IgD-negative memory B cell (primary cell): ENCODE measurements around the gene PITPNC1. TPM values are rescaled to one million over a fixed set of nuclear protein-coding genes. Genes with fewer than 3 reads are reported as not detected.
"Not testable (repeated sequence)": the region's sequence is repeated elsewhere in the genome, so short reads cannot be mapped to it uniquely, and the experiment has no call there.

Experiments
- H3K27ac Mint-ChIP-seq, 3 donors: one replicate each; pipeline ENCODE4 v1.8.0; 2020 to 2022; ENCODE audit warnings: mild to moderate bottlenecking in 3 of 3, mixed read lengths in 3 of 3, moderate library complexity in 1 of 3
- H3K27me3 Mint-ChIP-seq: one replicate; pipeline ENCODE4 v1.8.0; 2021; ENCODE audit warnings: mixed read lengths
- H3K36me3 Mint-ChIP-seq: one replicate; pipeline ENCODE4 v1.8.0; 2020; ENCODE audit warnings: mild to moderate bottlenecking, mixed read lengths
- H3K4me1 Mint-ChIP-seq, 3 donors: one replicate each; pipeline ENCODE4 v1.8.0; 2020 to 2022; ENCODE audit warnings: mixed read lengths in 3 of 3, mild to moderate bottlenecking in 1 of 3
- H3K4me3 Mint-ChIP-seq, 4 donors: one replicate each; pipeline ENCODE4 v1.8.0; 2020 to 2022; ENCODE audit warnings: mild to moderate bottlenecking in 4 of 4, mixed read lengths in 4 of 4, moderate library complexity in 3 of 4
- H3K9me3 Mint-ChIP-seq, 3 donors: one replicate each; pipeline ENCODE4 v1.8.0; 2020 to 2021; ENCODE audit warnings: mixed read lengths in 3 of 3, mild to moderate bottlenecking in 1 of 3
- polyA plus RNA-seq: library from polyadenylated mRNA; unstranded; fragments of 300-500 nt; fragmentation: Illumina TruSeq; gene quantifications from one replicate; pipeline ENCODE4 v1.2.3, GENCODE V29; 2021

The PITPNC1 gene
- polyA plus RNA-seq, result 26.0 TPM

GRCh38 chr17:67376737-67377487, at the start of gene PITPNC1:
Gene PITPNC1, plus strand, starts transcription at chr17:67377281.
- H3K4me3 Mint-ChIP-seq, result peak within 1 kb of the TSS; percentile 89 to 98 (median 92)
- peak within 1 kb of the TSS; percentile 77 to 85 (median 83) for H3K27ac Mint-ChIP-seq
- H3K27me3 Mint-ChIP-seq, result no peaks in the 10 kb centered on the region
- no peaks in the 10 kb centered on the region for H3K36me3 Mint-ChIP-seq
- H3K4me1 Mint-ChIP-seq, result peaks cover 25 to 31% (median 25%) of the 10 kb centered on the region in 3 donors
- no peaks in the 10 kb centered on the region for H3K9me3 Mint-ChIP-seq

GRCh38 chr17:67328026-67328425, 49.1 kb upstream of the PITPNC1 start:
- no peaks in the 10 kb centered on the region for H3K36me3 Mint-ChIP-seq
- peaks cover 0 to 7% (median 0%) of the 10 kb centered on the region in 3 donors for H3K9me3 Mint-ChIP-seq
- H3K27me3 Mint-ChIP-seq, result no peaks in the 10 kb centered on the region
- no peak overlapping the region for H3K27ac Mint-ChIP-seq
- H3K4me1 Mint-ChIP-seq, result no peaks in the 10 kb centered on the region
- H3K4me3 Mint-ChIP-seq, result no peak overlapping the region

DNA sequence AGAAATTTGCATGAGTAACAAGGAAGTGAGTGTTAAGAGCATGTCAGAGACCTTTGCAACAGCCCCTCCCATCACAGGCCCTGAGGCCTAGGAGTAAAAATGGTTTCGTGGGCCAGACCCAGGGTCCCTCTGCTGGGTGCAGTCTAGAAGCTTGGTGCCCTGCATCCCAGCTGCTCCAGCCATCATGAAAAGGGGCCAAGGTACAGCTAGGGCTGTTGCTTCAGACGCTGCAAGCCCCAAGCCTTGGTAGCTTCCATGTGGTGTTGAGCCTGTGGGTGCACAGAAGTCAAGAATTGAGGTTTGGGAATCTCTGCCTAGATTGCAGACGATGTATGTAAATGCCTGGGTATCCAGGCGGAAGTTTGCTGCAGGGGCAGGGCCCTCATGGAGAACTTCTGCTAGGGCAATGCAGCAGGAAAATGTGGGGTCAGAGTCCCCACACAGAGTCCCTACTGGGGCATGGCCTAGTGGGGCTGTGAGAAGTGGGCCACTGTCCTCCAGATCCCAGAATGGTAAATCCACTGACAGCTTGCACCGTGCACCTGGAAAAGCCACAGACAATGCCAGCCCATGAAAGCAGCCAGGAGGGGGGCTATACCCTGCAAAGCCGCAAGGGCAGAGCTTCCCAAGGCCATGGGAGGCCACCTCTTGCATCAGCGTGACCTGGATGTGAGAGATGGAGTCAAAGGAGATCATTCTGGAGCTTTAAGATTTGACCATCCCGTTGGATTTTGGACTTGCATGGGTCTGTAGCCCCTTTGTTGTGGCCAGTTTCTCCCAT, 45.5 kb upstream of the PITPNC1 start:
- not testable (repeated sequence) for H3K27ac Mint-ChIP-seq, H3K36me3 Mint-ChIP-seq, H3K4me1 Mint-ChIP-seq, H3K9me3 Mint-ChIP-seq, H3K27me3 Mint-ChIP-seq, H3K4me3 Mint-ChIP-seq

DNA sequence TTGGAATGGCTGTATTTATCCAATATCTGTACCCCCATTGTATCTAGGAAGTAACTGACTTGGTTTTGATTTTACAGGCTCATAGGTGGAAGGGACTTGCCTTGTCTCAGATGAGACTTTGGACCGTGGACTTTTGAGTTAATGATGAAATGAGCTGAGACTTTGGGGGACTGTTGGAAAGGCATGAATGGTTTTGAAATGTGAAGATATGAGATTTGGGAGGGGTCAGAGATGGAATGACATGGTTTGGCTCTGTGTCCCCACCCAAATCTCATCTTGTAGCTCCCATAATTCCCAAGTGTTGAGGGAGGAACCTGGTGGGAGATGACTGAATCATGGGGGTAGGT, 44.9 kb upstream of the PITPNC1 start:
- H3K36me3 Mint-ChIP-seq, H3K4me1 Mint-ChIP-seq, H3K9me3 Mint-ChIP-seq, H3K4me3 Mint-ChIP-seq, H3K27me3 Mint-ChIP-seq, H3K27ac Mint-ChIP-seq: not testable (repeated sequence)

GRCh38 chr17:67335245-67335835, 41.7 kb upstream of the PITPNC1 start:
- Mint-ChIP-seq H3K27me3 (no peaks in the 10 kb centered on the region), H3K27ac (no peak overlapping the region), H3K4me3 (peak overlapping the region in 1 of 4 donors; percentile 8), H3K4me1 (no peaks in the 10 kb centered on the region), H3K9me3 (peaks cover 0 to 2% (median 0%) of the 10 kb centered on the region in 3 donors), H3K36me3 (peaks cover 5% of the 10 kb centered on the region)

DNA sequence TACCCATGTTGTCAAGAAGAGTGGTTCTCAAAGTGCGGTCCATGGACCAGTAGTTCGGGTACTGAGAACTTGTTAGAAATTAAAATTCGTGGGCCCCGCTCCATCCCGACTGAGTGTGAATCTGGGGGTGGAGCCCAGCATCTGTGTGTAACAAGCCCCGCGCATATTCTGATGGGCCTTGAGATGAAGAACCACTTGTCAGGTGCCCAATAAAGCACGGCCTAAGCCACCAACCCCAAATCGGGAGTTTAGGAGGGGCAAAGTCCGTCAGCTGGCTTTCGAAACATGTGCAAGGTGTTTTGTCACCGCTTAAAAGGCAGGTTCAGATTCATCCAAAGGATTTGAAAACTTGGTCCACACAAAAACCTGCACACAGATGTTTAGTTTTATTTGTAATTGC, 40.2 kb upstream of the PITPNC1 start:
- Mint-ChIP-seq H3K36me3 (peaks cover 11% of the 10 kb centered on the region), H3K27me3 (no peaks in the 10 kb centered on the region), H3K4me3 (no peak overlapping the region), H3K27ac (no peak overlapping the region), H3K4me1 (peaks cover 0 to 2% (median 0%) of the 10 kb centered on the region in 3 donors), H3K9me3 (peaks cover 0 to 2% (median 0%) of the 10 kb centered on the region in 3 donors)

DNA sequence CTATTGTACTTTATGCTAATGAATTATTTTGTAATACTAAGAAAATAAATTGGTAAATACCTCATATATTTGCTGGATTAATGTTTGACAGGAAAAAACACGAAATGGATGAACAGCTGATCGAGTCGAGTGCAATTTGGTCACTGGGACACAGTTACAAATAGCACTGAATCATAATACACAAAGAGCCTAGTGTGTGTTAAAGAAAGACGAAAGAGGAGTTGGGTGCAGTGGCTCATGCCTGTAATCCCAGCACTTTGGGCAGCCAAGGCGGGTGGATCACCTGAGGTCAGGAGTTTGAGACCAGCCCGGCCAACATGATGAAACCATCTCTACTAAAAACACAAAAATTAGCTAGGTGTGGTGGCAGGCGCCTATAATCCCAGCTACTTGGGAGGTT, 38.7 kb upstream of the PITPNC1 start:
- H3K27ac Mint-ChIP-seq, result peak overlapping the region in 1 of 3 donors; percentile 24
- not testable (repeated sequence) for H3K4me3 Mint-ChIP-seq, H3K4me1 Mint-ChIP-seq, H3K27me3 Mint-ChIP-seq, H3K36me3 Mint-ChIP-seq, H3K9me3 Mint-ChIP-seq

GRCh38 chr17:67343237-67343636, 33.8 kb upstream of the PITPNC1 start:
- Mint-ChIP-seq H3K9me3 (no peaks in the 10 kb centered on the region), H3K36me3 (peaks cover 5% of the 10 kb centered on the region), H3K4me3 (no peak overlapping the region), H3K27me3 (no peaks in the 10 kb centered on the region), H3K27ac (peak overlapping the region in 2 of 3 donors; percentile 1 to 26), H3K4me1 (peaks cover 0 to 3% (median 2%) of the 10 kb centered on the region in 3 donors)

- Mint-ChIP-seq H3K9me3 (no peaks in the 10 kb centered on the region), H3K4me1 (peaks cover 0 to 3% (median 0%) of the 10 kb centered on the region in 3 donors), H3K36me3 (no peaks in the 10 kb centered on the region), H3K4me3 (no peak overlapping the region), H3K27me3 (no peaks in the 10 kb centered on the region), H3K27ac (peak overlapping the region in 1 of 3 donors; percentile 31)
Measured at GRCh38 chr17:67347826-67348225, 29.3 kb upstream of the PITPNC1 start.

- no peaks in the 10 kb centered on the region for H3K27me3 Mint-ChIP-seq
- H3K9me3 Mint-ChIP-seq, result no peaks in the 10 kb centered on the region
- no peaks in the 10 kb centered on the region for H3K36me3 Mint-ChIP-seq
- H3K4me1 Mint-ChIP-seq, result no peaks in the 10 kb centered on the region
- no peak overlapping the region for H3K4me3 Mint-ChIP-seq
- no peak overlapping the region for H3K27ac Mint-ChIP-seq
Measured at GRCh38 chr17:67349420-67349819, 27.7 kb upstream of the PITPNC1 start.

DNA sequence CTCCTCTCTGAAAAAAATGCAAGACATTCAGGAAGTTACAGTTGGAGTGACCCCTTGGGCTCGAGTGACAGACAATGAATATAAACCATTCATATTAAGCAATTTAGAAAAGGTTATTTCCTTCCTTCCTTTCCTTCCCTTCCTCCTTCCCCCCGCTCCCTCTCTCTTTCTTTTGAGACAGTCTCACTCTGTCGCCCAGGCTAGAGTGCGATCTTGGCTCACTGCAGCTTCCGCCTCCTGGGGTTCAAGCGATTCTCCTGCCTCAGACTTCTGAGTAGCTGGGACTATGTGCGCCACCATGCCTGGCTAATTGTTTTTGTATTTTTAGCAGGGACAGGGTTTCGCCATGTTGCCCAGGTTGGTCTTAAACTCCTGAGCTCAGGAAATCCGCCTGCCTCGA, 23.9 kb upstream of the PITPNC1 start:
- no peaks in the 10 kb centered on the region for H3K27me3 Mint-ChIP-seq
- no peaks in the 10 kb centered on the region for H3K9me3 Mint-ChIP-seq
- H3K4me3 Mint-ChIP-seq, result no peak overlapping the region
- H3K4me1 Mint-ChIP-seq, result no peaks in the 10 kb centered on the region
- no peak overlapping the region for H3K27ac Mint-ChIP-seq
- H3K36me3 Mint-ChIP-seq, result no peaks in the 10 kb centered on the region

DNA sequence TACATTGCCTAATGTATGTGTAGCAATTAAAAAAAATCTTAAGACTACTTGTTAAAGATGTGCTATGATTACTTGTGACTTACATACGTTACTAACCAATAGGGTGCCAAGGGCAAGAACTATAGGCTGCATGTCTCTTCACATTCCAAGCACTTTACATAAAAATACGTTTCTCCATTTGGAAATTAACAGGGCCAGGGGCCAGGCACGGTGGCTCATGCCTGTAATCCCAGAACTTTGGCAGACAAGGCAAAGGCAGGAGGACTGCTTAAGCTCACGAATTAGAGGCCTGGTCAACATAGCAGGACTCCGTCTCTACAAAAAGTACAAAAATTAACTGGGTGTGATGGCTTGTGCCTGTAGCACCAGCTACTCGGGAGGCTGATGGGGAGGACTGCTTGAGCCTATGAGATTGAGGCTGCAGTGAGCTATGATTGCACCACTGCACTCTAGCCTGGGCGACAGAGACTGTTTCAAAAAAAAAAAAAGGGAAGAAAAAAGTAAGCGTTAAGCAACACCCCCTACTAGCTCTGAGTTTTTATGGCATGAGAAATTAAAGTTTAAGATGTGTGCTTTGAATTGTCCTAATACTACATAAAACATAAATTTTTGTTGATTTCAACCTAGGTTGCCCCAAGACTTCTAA, 23.0 kb upstream of the PITPNC1 start:
- H3K36me3 Mint-ChIP-seq, result no peaks in the 10 kb centered on the region
- no peak overlapping the region for H3K4me3 Mint-ChIP-seq
- H3K4me1 Mint-ChIP-seq, result peaks cover 4 to 6% (median 6%) of the 10 kb centered on the region in 3 donors
- H3K27me3 Mint-ChIP-seq, result no peaks in the 10 kb centered on the region
- H3K27ac Mint-ChIP-seq, result no peak overlapping the region
- no peaks in the 10 kb centered on the region for H3K9me3 Mint-ChIP-seq

DNA sequence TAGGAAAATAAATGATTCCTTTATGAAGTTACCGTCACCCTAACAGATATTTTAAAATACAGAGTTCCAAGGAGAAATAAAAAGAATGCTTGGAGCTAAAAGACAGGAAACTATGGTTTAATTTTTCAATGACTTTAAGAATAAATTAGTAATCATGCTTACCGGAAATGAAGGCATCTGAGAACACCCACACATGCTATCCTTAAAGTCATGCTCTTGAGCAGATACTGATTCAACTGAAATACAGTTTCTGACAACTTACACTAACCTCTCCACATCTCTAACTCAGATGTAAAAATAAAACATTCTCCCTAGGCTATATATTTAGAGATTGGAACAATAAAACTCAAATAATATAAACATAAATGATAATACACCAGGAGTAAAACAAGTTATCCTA, 18.5 kb upstream of the PITPNC1 start:
- Mint-ChIP-seq H3K27me3 (no peaks in the 10 kb centered on the region), H3K36me3 (no peaks in the 10 kb centered on the region), H3K27ac (no peak overlapping the region), H3K9me3 (no peaks in the 10 kb centered on the region), H3K4me3 (no peak overlapping the region), H3K4me1 (peaks cover 23 to 31% (median 31%) of the 10 kb centered on the region in 3 donors)

GRCh38 chr17:67359960-67360791, 16.9 kb upstream of the PITPNC1 start:
- Mint-ChIP-seq H3K4me3 (peak overlapping the region in 1 of 4 donors; percentile 2), H3K4me1 (peaks cover 32 to 41% (median 39%) of the 10 kb centered on the region in 3 donors), H3K27me3 (no peaks in the 10 kb centered on the region), H3K36me3 (no peaks in the 10 kb centered on the region), H3K27ac (peak overlapping the region in 2 of 3 donors; percentile 4 to 73), H3K9me3 (no peaks in the 10 kb centered on the region)
